Activated naive CD8-positive, alpha-beta T cell (primary cell): ENCODE data around the gene GGT6.

Experiments used
- H3K27ac Mint-ChIP-seq: one replicate; pipeline ENCODE4 v1.8.0; 2021; ENCODE audit warnings: mixed read lengths
- H3K27me3 Mint-ChIP-seq: one replicate; pipeline ENCODE4 v1.8.0; 2021; ENCODE audit warnings: mixed read lengths
- H3K36me3 Mint-ChIP-seq: one replicate; pipeline ENCODE4 v1.8.0; 2021; ENCODE audit warnings: mixed read lengths
- H3K4me1 Mint-ChIP-seq: one replicate; pipeline ENCODE4 v1.8.0; 2021; ENCODE audit warnings: low read depth, mixed read lengths
- H3K4me3 Mint-ChIP-seq: one replicate; pipeline ENCODE4 v1.8.0; 2021; ENCODE audit warnings: mild to moderate bottlenecking, mixed read lengths
- H3K9me3 Mint-ChIP-seq: one replicate; pipeline ENCODE4 v1.8.0; 2021; ENCODE audit warnings: low read depth, mixed read lengths

GGT6 gene

DNA sequence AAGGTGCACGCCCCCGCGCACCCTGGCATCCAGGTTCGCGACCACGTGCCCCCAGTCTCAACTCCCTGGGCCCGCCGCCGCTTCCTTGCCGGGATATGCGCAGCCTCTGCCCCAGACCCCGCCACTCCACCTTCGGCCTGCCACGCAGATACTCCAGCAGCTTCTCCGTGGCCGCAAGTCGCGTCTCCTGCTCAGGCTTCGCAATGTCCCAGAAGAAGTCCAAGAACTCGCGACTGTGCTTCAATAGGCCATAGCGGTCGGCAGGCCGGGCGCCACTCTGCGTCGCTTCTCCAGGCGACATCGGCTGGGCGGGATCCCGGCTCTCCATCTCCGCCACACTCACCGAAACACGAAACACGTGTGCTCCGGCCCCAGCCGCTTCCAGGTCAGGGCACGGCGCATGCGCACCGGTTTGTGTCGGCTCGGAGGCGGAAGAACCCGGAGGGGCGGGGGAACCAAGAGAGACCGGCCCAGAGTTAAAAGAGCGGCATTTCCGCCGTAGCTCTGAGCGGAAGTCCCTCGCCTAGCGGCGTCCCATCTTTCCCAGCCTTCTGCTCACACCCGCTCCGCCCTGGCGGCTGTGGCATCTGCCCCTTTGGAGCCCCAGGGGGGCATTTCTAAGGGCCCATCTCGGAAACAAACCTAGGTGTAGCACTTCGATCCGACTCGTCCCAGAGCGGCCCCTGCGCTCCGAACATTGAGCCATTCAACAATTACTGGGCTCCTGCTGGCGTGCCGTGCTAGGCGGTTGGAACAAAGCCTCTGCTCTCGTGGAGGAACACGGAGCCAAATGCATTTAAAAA, 5.2 kb downstream of the GGT6 start, which contains the start of gene MYBBP1A:
MYBBP1A (minus strand) TSS at position 388 of the 803 bp plus-strand sequence; CDS start at position 328, 60 bp downstream.
- Mint-ChIP-seq H3K4me1 (peaks cover 22% of the 10 kb centered on the region), H3K4me3 (peak within 1 kb of the TSS; percentile 95), H3K27me3 (no peaks in the 10 kb centered on the region), H3K27ac (peak within 1 kb of the TSS; percentile 92), H3K9me3 (no peaks in the 10 kb centered on the region), H3K36me3 (peaks cover 8% of the 10 kb centered on the region)

DNA sequence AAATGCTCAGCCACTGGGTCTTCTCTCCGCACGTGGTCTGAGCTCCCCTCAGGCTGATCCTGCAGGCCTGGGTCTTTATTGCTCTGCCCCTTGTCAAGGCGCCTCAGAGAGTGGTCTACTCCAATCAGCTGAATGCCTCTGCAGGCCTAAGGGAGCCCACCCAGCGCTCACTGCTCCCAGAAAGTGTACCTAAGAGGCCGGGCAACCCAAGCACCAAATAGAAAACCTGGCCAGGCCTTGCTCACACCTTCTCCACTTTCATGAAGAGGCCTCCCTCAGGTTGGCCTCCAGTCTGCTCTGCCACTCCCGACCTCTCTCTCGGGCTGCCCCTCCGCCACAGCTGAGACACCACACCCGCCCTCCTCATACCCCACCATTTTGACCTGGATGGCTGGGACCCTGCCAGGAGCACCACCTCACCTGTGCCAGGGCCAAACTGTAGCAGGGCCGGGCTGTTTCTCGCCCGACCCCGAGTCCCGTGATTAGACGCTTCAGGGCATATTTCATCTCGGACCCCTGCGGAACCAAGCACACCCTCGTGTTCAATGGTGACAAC, 5.9 kb downstream of the GGT6 start:
- Mint-ChIP-seq H3K27me3 (no peaks in the 10 kb centered on the region), H3K27ac (peak overlapping the region; percentile 92), H3K9me3 (no peaks in the 10 kb centered on the region), H3K4me1 (peaks cover 22% of the 10 kb centered on the region), H3K36me3 (peaks cover 8% of the 10 kb centered on the region), H3K4me3 (peak overlapping the region; percentile 95)

DNA sequence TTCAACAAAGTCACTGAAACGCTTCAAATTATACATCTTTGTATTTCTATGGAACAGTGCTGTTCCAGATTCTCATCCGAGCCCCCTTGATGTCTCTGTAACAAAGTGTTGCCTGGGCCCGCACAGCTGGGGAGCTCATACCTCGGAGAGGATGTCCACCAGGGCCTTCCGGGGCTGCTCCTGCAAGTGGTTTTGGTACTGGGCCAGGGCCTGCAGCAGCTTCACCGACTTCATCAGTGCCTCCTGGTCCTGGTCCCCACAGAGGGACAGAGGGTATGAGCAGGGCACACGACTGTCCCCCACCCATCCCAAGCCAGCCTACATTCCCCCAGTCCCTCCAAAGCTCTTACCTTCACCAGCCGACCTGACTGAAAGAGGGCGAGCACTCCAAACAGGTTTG, 6.7 kb downstream of the GGT6 start:
- Mint-ChIP-seq H3K36me3 (peaks cover 8% of the 10 kb centered on the region), H3K4me3 (peak overlapping the region; percentile 95), H3K27ac (peak overlapping the region; percentile 28), H3K27me3 (no peaks in the 10 kb centered on the region), H3K4me1 (peaks cover 22% of the 10 kb centered on the region), H3K9me3 (no peaks in the 10 kb centered on the region)

DNA sequence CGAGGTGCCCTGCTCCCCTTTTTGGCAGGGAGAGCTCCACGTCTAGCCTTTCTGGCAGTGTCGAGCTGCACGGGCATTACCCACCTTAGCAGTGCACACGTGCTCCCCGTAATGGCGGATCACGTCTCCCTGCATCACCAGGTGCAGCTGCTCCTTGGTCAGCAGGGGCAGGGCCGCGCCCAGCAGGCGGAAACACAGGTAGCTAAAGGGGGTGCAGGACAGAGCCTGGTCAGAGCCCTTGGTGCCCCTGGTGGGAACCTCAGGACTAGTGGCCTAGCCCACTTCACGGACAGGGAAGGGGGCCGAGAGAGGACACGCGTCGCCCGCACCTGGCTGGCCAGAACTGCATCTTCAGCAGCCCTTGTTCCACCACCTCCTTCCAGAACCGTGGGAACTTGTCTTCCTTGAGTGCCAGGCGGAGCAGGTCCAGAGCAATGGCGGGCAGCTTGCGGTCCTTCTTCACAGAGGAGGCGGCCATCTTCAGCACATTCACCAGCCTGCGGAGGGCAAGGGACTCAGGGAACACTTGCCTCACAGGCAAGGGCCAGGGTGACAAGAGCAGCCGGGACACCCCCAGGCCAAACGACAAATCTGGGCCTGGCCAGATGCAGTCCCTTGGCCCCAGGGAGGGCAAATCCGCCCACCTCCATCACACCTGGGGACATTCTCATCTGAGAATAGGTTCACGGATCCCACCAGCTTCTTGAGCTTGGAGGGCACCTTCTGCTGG, 8.4 kb downstream of the GGT6 start:
- no peak overlapping the region for H3K27ac Mint-ChIP-seq
- no peaks in the 10 kb centered on the region for H3K27me3 Mint-ChIP-seq
- peaks cover 8% of the 10 kb centered on the region for H3K36me3 Mint-ChIP-seq
- peaks cover 22% of the 10 kb centered on the region for H3K4me1 Mint-ChIP-seq
- H3K9me3 Mint-ChIP-seq, result no peaks in the 10 kb centered on the region
- no peak overlapping the region for H3K4me3 Mint-ChIP-seq

DNA sequence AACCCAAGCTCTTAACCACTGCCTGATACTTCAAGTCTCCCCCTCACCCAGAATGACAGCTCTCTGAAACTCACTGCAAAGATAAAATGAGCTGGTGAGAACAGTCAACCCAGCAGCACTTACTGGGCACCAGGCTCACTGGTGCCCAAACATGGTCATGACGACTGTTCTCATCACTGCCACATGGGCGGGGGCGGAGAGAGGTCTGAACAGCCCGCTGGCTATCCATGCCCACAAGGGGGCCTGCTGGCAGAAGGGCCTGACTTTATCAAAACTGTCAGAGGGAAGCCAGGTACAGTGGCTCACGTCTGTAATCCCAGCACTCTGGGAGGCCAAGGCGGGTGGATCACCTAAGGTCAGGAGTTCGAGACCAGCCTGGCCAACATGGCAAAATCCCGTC, 9.2 kb downstream of the GGT6 start:
- Mint-ChIP-seq H3K4me3 (peak overlapping the region; percentile 30), H3K9me3 (no peaks in the 10 kb centered on the region), H3K27ac (no peak overlapping the region), H3K4me1 (peaks cover 20% of the 10 kb centered on the region), H3K27me3 (no peaks in the 10 kb centered on the region), H3K36me3 (peaks cover 8% of the 10 kb centered on the region)

DNA sequence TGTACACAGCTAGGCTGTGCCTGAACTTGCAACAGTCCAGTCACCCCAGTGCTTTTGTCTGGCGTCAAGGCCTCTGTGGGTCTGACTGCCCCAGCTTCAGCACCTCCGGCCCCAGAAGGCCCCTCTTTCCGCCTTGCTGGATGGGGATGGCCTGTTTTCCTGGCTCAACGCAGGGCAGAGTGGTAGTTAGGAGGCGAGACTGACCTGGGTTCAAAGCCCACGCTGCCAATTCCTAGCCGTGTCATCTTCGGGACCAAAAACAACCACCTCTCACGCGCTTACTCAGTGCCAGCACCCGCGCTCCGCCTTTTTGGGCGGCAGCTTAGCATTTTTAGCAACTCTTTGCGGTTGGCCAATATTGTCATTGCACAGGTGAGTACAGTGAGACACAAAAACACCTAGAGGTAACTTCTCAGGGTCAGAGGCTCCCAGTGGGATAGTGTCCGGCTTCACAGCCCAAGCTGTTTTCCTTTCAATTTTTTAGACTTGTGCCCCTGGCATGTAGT, 9.8 kb downstream of the GGT6 start:
- H3K9me3 Mint-ChIP-seq, result no peaks in the 10 kb centered on the region
- H3K27ac Mint-ChIP-seq, result no peak overlapping the region
- no peak overlapping the region for H3K4me3 Mint-ChIP-seq
- H3K27me3 Mint-ChIP-seq, result no peaks in the 10 kb centered on the region
- peaks cover 15% of the 10 kb centered on the region for H3K4me1 Mint-ChIP-seq
- peaks cover 8% of the 10 kb centered on the region for H3K36me3 Mint-ChIP-seq

DNA sequence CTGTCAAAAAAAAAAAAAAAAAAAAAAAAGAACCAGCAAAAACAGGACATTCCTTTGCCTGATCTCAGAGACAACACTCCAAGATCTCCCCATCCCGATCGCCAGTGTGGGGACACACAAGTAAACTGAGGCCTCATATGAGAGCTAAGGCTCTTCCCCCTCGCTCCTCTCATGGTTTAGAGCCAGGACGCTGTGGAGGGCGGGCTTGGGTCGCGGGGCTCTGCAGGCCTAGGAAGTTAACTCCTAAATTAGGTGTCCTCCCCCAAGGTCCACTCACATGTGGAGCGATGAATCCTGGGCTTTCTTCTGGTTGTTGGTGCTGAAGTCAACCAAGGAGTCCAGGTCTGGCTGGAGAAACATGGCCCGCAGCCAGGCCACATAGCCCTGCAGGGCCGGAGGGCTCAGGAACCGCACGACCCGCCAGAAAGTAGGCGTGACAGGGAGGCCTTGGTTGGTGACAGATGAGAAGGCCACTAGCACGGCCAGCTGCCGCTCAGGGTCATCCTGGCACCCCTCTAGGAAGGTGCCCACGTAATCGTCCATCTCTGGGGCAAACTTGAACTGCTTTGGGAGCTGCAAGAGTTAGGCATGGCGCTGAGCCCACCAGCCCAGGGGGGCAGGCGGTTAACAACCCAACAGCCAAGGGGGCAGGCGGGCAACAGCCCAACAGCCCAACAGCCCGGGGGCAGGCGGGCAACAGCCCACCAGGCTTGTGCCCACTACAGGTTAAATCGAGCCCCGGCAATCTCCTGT, 10.4 kb downstream of the GGT6 start:
- no peaks in the 10 kb centered on the region for H3K9me3 Mint-ChIP-seq
- peaks cover 8% of the 10 kb centered on the region for H3K36me3 Mint-ChIP-seq
- H3K4me1 Mint-ChIP-seq, result peaks cover 13% of the 10 kb centered on the region
- H3K4me3 Mint-ChIP-seq, result no peak overlapping the region
- H3K27me3 Mint-ChIP-seq, result no peaks in the 10 kb centered on the region
- H3K27ac Mint-ChIP-seq, result no peak overlapping the region

DNA sequence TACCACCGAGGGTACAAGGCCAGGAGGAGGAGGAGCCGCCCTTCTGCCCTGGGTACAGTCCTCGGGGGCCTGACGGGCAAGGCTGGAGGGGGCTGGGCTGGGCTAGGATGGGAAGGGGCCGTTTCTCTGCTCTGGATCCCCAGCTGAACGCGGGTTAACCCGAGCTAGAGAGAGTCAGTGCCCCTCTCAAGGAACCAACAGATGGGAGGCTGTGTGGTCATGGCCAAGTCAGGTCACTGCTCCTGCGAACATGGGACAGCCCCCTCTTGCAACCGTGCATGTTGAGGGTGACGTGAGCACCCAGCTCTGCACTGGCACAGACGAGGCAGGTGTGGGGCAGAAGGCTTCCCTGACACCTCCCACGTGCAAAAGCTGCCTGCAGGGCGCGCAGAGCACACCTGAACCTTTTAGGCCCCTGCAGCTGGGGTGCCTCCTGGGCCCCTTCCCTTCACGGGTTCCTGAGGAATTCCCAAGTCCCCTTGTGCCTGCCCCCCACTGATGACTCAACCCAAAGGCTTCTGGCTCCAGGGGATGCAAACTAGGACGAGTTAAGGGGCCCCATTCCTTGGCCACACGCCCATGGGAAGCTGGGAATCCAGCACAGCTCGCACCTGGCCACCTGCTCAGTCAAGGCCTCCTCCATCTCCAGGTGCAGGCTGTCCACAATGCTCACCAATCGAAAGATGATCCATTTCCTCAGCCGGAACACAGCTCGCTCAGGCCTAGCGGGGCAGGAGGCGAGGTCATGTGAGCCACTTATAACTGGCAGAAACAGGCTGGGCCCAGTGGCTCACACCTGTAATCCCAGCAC, 11.5 kb downstream of the GGT6 start:
- H3K27me3 Mint-ChIP-seq, result no peaks in the 10 kb centered on the region
- no peak overlapping the region for H3K4me3 Mint-ChIP-seq
- H3K4me1 Mint-ChIP-seq, result peaks cover 6% of the 10 kb centered on the region
- no peaks in the 10 kb centered on the region for H3K9me3 Mint-ChIP-seq
- peaks cover 3% of the 10 kb centered on the region for H3K36me3 Mint-ChIP-seq
- H3K27ac Mint-ChIP-seq, result no peak overlapping the region

DNA sequence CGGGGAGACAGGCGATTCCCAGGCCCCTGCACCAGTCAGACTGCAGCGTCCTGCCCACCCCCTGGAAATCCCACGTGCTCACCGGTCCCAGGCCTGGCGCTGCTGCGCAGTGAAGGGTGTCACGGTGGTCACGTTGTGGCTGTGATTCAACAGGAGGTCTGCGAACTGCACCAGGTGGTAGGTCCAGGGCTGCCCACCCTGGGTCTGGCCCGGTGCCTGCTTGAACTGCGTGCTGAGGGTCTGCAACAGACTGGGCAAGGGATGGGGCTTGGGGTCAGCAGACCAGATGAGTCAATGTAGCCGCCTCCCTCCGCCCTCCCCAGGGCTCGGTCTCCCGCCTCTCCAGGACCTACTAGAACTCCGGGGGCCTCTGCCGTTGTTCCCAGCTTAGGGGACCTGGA, 12.3 kb downstream of the GGT6 start:
- no peak overlapping the region for H3K27ac Mint-ChIP-seq
- no peaks in the 10 kb centered on the region for H3K27me3 Mint-ChIP-seq
- H3K4me1 Mint-ChIP-seq, result peaks cover 3% of the 10 kb centered on the region
- no peak overlapping the region for H3K4me3 Mint-ChIP-seq
- H3K36me3 Mint-ChIP-seq, result peaks cover 3% of the 10 kb centered on the region
- H3K9me3 Mint-ChIP-seq, result no peaks in the 10 kb centered on the region

DNA sequence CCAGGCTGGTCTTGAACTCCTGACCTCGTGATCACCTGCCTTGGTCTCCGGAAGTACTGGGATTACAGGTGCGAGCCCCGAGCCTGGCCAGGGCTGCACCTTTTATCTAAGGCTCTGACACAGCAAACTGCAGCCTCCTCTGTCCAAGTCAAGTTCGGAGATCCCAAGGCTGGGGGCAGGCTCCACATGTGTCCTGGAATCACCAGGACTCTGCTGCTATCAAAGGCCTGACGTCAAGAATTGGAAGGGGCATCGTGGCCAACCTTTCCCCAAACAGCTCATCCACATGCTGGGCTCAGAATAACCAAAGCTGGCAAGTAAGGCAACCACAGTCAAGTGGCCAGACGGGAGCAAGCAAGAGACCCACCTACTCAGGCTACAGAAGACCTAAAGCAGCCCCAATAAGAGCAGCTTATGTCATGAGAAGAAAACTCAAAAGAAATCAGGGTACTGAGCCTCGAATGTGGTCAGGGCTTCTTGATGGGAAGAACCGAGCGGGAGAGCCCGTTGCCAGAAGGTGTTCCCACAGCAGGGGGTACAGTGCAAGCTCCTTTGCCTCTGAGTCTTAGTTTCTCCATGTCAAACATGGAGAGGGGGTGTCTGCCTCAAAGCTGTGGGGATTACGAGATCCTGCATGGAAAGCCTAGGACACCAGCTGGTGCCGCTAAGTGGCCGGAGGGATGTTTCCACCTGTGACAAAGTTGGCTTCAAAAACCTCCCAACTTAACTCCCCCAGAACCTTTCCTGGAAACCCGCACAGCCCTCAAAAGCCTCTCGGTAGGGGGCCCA, 13.1 kb downstream of the GGT6 start:
- Mint-ChIP-seq H3K27ac (no peak overlapping the region), H3K36me3 (peaks cover 3% of the 10 kb centered on the region), H3K4me3 (no peak overlapping the region), H3K9me3 (no peaks in the 10 kb centered on the region), H3K27me3 (no peaks in the 10 kb centered on the region), H3K4me1 (peaks cover 3% of the 10 kb centered on the region)

DNA sequence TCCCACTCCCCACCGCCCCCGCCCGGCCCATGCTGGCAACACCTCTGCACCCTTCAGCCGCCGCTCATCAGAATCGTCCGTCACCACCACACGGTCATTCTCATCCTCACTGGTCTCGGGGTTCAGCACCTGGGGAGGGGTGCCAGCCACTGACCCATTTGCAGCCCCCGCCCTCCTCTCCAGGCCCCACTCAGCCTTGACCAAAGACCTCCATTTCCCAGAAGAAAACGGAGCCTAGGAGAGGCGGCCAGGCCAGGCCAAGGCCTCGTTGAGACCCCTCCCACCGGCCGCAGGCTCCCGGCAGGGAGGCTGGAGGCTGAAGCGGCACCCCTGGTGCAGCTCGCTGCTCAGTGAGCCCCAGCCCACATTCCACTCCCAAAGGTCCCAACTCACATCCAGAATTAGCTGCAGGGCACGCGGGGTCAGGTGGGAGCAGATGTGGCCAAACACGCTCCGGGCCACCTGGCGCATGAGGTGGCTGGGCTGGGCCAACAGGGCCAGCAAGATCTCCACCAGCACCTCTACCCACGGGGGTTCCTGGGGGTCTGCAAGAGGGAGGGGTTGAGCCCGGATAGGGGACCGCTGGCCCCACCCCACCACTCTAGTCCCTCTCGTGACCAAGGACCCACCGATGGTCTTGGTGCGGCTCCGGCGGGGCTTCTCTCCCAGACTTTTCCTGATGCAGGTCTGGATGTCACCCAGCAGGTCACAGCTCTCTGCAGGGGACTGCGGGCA, 15.0 kb downstream of the GGT6 start:
- no peaks in the 10 kb centered on the region for H3K36me3 Mint-ChIP-seq
- no peak overlapping the region for H3K4me3 Mint-ChIP-seq
- no peaks in the 10 kb centered on the region for H3K27me3 Mint-ChIP-seq
- no peaks in the 10 kb centered on the region for H3K9me3 Mint-ChIP-seq
- H3K27ac Mint-ChIP-seq, result no peak overlapping the region
- no peaks in the 10 kb centered on the region for H3K4me1 Mint-ChIP-seq

DNA sequence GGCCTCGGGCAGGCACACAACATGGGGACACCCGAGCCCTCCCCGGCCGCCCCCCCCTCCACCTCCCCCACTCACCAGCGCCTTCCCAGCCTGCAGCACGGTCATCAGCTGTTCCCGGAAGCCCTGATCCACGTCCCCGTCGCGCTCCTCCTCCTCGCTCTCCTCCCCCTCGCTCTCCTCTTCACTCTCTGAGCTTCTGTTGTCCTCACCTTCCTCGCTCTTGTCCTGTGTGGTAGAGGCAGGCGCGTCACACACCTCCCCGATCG, 15.5 kb downstream of the GGT6 start:
- Mint-ChIP-seq H3K9me3 (no peaks in the 10 kb centered on the region), H3K36me3 (no peaks in the 10 kb centered on the region), H3K27ac (no peak overlapping the region)

More for the DNA sequence above, 15.5 kb downstream of the GGT6 start:
- Mint-ChIP-seq H3K4me3 (no peak overlapping the region), H3K4me1 (no peaks in the 10 kb centered on the region), H3K27me3 (no peaks in the 10 kb centered on the region)
